Stimulated activated CD8-positive, alpha-beta memory T cell treated with anti-CD3 and anti-CD28 coated beads, Interleukin-15, amount 100 ng/mL, for 4 hours (primary cell): ENCODE data around the gene RELN.
"Not testable (repeated sequence)": the region's sequence is repeated elsewhere in the genome, so short reads cannot be mapped to it uniquely, and the experiment has no call there.

Experiments
- DNase-seq, 2 donors: peaks; one replicate each; pipeline ENCODE4 v3.0.0-alpha.2; 2020; ENCODE audit warnings: low read depth in 2 of 2

Gene RELN

GRCh38 chr7:103944230-103944900 lies 45.1 kb downstream of the RELN start:
- DNase-seq = no peak

- DNase-seq = no peak
These were observed 47.5 kb downstream of the RELN start for GRCh38 chr7:103941976-103942375.

- DNase-seq = no peak
These were observed 48.8 kb downstream of the RELN start for GRCh38 chr7:103940382-103941268.

- DNase-seq = no peak
These were observed 51.8 kb downstream of the RELN start for GRCh38 chr7:103937680-103938079.

- DNase-seq = no peak
These were observed 52.9 kb downstream of the RELN start for GRCh38 chr7:103936558-103936957.

GRCh38 chr7:103934508-103934907 lies 55.0 kb downstream of the RELN start:
- DNase-seq = no peak

GRCh38 chr7:103932389-103932788 lies 57.1 kb downstream of the RELN start:
- no peak for DNase-seq

GRCh38 chr7:103929901-103930311 lies 59.6 kb downstream of the RELN start:
- no peak for DNase-seq

GRCh38 chr7:103928581-103928980 lies 60.9 kb downstream of the RELN start:
- no peak for DNase-seq

- DNase-seq = no peak
These were observed 65.3 kb downstream of the RELN start for GRCh38 chr7:103924184-103924583.

GRCh38 chr7:103922407-103922806 lies 67.1 kb downstream of the RELN start:
- DNase-seq = no peak

- no peak for DNase-seq
These were observed 67.8 kb downstream of the RELN start for GRCh38 chr7:103921692-103922091.

GRCh38 chr7:103919272-103919868 lies 70.1 kb downstream of the RELN start:
- DNase-seq = no peak

- no peak for DNase-seq
These were observed 70.7 kb downstream of the RELN start for GRCh38 chr7:103918631-103919271.

GRCh38 chr7:103915680-103916357 lies 73.6 kb downstream of the RELN start:
- no peak for DNase-seq

- no peak for DNase-seq
These were observed 75.1 kb downstream of the RELN start for GRCh38 chr7:103914147-103914899.

GRCh38 chr7:103912891-103913605 lies 76.4 kb downstream of the RELN start:
- no peak for DNase-seq

GRCh38 chr7:103911015-103911414 lies 78.4 kb downstream of the RELN start:
- DNase-seq = not testable (repeated sequence)

GRCh38 chr7:103905997-103906396 lies 83.5 kb downstream of the RELN start:
- no peak for DNase-seq

- no peak for DNase-seq
These were observed 86.5 kb downstream of the RELN start for GRCh38 chr7:103902917-103903316.
